Left lobe of liver (tissue), 2 donors: ENCODE data around the gene COL4A1. TPM values are rescaled to one million over a fixed set of nuclear protein-coding genes. Genes with fewer than 3 reads are reported as not detected.

ENCODE experiments used
- ATAC-seq: fragments of 200-7000 bp; cut with Tn5 transposase; one replicate; pipeline ENCODE4 v1.9.1; 2020; ENCODE audit warnings: mild to moderate bottlenecking, moderate library complexity
- DNase-seq: peaks from one replicate; pipeline ENCODE4 v3.0.0-alpha.2; 2020; ENCODE audit warnings: low spot score
- total RNA-seq: library from RNA; stranded (reverse); gene quantifications from one replicate; pipeline ENCODE4 v1.2.1, GENCODE V29; 2021
- donor health status: DM: no; HTN: no; CAD: no; lungs with moderate emphysema.
- donor health status: DM: no; HTN: yes; CAD: no.

The COL4A1 gene
- total RNA-seq, 1 donor from 2014 or later = 9.1 TPM

- ATAC-seq = no peak
- no peak for DNase-seq
Observed at GRCh38 chr13:110263888-110264287, 43.1 kb downstream of the COL4A1 start.

- DNase-seq (no peak), ATAC-seq (no peak)
Observed at GRCh38 chr13:110263404-110263803, 43.6 kb downstream of the COL4A1 start.

GRCh38 chr13:110262508-110263291 lies 44.3 kb downstream of the COL4A1 start:
- ATAC-seq (peak; percentile 43), DNase-seq (no peak)

GRCh38 chr13:110262082-110262436 lies 44.9 kb downstream of the COL4A1 start:
- DNase-seq = no peak
- ATAC-seq = no peak

- ATAC-seq (no peak), DNase-seq (no peak)
Observed at GRCh38 chr13:110261166-110262081, 45.5 kb downstream of the COL4A1 start.

GRCh38 chr13:110259651-110260050 lies 47.3 kb downstream of the COL4A1 start:
- DNase-seq (no peak), ATAC-seq (no peak)

GRCh38 chr13:110258876-110259631 lies 47.9 kb downstream of the COL4A1 start:
- DNase-seq = no peak
- no peak for ATAC-seq

GRCh38 chr13:110257408-110257807 lies 49.5 kb downstream of the COL4A1 start:
- DNase-seq = no peak
- ATAC-seq = no peak

GRCh38 chr13:110256126-110256905 lies 50.6 kb downstream of the COL4A1 start:
- no peak for ATAC-seq

GRCh38 chr13:110254751-110255553 lies 52.0 kb downstream of the COL4A1 start:
- ATAC-seq = no peak
- DNase-seq = no peak

More at GRCh38 chr13:110256126-110256905, 50.6 kb downstream of the COL4A1 start:
- DNase-seq = no peak

- DNase-seq = no peak
- ATAC-seq = no peak
Observed at GRCh38 chr13:110254151-110254679, 52.7 kb downstream of the COL4A1 start.

GRCh38 chr13:110251193-110251819 lies 55.7 kb downstream of the COL4A1 start:
- DNase-seq = no peak
- no peak for ATAC-seq

GRCh38 chr13:110250258-110250891 lies 56.6 kb downstream of the COL4A1 start:
- peak; percentile 32 for ATAC-seq
- DNase-seq = no peak

GRCh38 chr13:110249326-110249725 lies 57.6 kb downstream of the COL4A1 start:
- no peak for ATAC-seq
- DNase-seq = no peak

GRCh38 chr13:110248449-110249143 lies 58.4 kb downstream of the COL4A1 start:
- ATAC-seq = no peak
- no peak for DNase-seq

- ATAC-seq = no peak
- no peak for DNase-seq
Observed at GRCh38 chr13:110246530-110246929, 60.4 kb downstream of the COL4A1 start.

GRCh38 chr13:110245416-110245899 lies 61.5 kb downstream of the COL4A1 start:
- no peak for DNase-seq

GRCh38 chr13:110244976-110245375 lies 62.0 kb downstream of the COL4A1 start:
- ATAC-seq = no peak
- no peak for DNase-seq

More at GRCh38 chr13:110245416-110245899, 61.5 kb downstream of the COL4A1 start:
- ATAC-seq = no peak
